Measurements from ENCODE around the gene CXCL1. TPM values are rescaled to one million over a fixed set of nuclear protein-coding genes. Genes with fewer than 3 reads are reported as not detected.
"Not testable (repeated sequence)": the region's sequence is repeated elsewhere in the genome, so short reads cannot be mapped to it uniquely, and the experiment has no call there.

Gene CXCL1
- total RNA-seq, 1 experiment from 2014 or later = 2.0 TPM

GRCh38 chr4:73874386-73874785 lies 5.2 kb downstream of the CXCL1 start:
- DNase-seq (ENCODE audit: low read depth) = no peak

- DNase-seq (ENCODE audit: low read depth) = peak; percentile 44
Measured at GRCh38 chr4:73875401-73875800, 6.2 kb downstream of the CXCL1 start.

- peak; percentile 84 for DNase-seq (ENCODE audit: low read depth)
Measured at GRCh38 chr4:73883306-73883705, 14.1 kb downstream of the CXCL1 start.

- DNase-seq (ENCODE audit: low read depth) = no peak
Measured at GRCh38 chr4:73885574-73886267, 16.5 kb downstream of the CXCL1 start.

GRCh38 chr4:73891326-73891725 lies 22.1 kb downstream of the CXCL1 start:
- DNase-seq (ENCODE audit: low read depth) = no peak

GRCh38 chr4:73891739-73892405 lies 22.7 kb downstream of the CXCL1 start:
- peak; percentile 81 for DNase-seq (ENCODE audit: low read depth)

GRCh38 chr4:73892966-73893365 lies 23.8 kb downstream of the CXCL1 start:
- DNase-seq (ENCODE audit: low read depth) = no peak

- no peak for DNase-seq (ENCODE audit: low read depth)
Measured at GRCh38 chr4:73894001-73894400, 24.8 kb downstream of the CXCL1 start.

- DNase-seq (ENCODE audit: low read depth) = no peak
Measured at GRCh38 chr4:73895201-73896175, 26.3 kb downstream of the CXCL1 start.

- no peak for DNase-seq (ENCODE audit: low read depth)
Measured at GRCh38 chr4:73896416-73896815, 27.2 kb downstream of the CXCL1 start.

- DNase-seq (ENCODE audit: low read depth) = peak; percentile 84
Measured at GRCh38 chr4:73897380-73898136, 28.4 kb downstream of the CXCL1 start.

GRCh38 chr4:73899338-73899737 lies 30.1 kb downstream of the CXCL1 start:
- not testable (repeated sequence) for DNase-seq (ENCODE audit: low read depth)

GRCh38 chr4:73901031-73901430 lies 31.8 kb downstream of the CXCL1 start:
- DNase-seq (ENCODE audit: low read depth) = peak; percentile 85

- DNase-seq (ENCODE audit: low read depth) = peak; percentile 52
Measured at GRCh38 chr4:73902038-73902637, 32.9 kb downstream of the CXCL1 start.

- DNase-seq (ENCODE audit: low read depth) = no peak
Measured at GRCh38 chr4:73902817-73903547, 33.8 kb downstream of the CXCL1 start.

GRCh38 chr4:73904491-73904890 lies 35.3 kb downstream of the CXCL1 start:
- peak; percentile 63 for DNase-seq (ENCODE audit: low read depth)

- no peak for DNase-seq (ENCODE audit: low read depth)
Measured at GRCh38 chr4:73908965-73909364, 39.8 kb downstream of the CXCL1 start.

GRCh38 chr4:73911746-73912145 lies 42.6 kb downstream of the CXCL1 start:
- DNase-seq (ENCODE audit: low read depth) = no peak

- no peak for DNase-seq (ENCODE audit: low read depth)
Measured at GRCh38 chr4:73912191-73912590, 43.0 kb downstream of the CXCL1 start.

- DNase-seq (ENCODE audit: low read depth) = no peak
Measured at GRCh38 chr4:73914071-73914470, 44.9 kb downstream of the CXCL1 start.
